ENCODE results near the gene RHNO1.

GRCh38 chr12:2893007-2893406, 16.0 kb downstream of the RHNO1 start:
- TF ChIP-seq ATF2 (IDR thresholded peaks at IDR 0.05; ENCODE audit: low read length) = no peak
- no peak for TF ChIP-seq BACH1 (IDR thresholded peaks at IDR 0.05; ENCODE audit: low read length)
- TF ChIP-seq SP2 (IDR thresholded peaks at IDR 0.05; ENCODE audit: low read length) = no peak
- no peak for TF ChIP-seq POLR2AphosphoS5 (IDR thresholded peaks at IDR 0.05; ENCODE audit: low read depth, low read length)
- no peak for TF ChIP-seq MAX (IDR thresholded peaks at IDR 0.05)
- no peak for TF ChIP-seq KDM5A (IDR thresholded peaks at IDR 0.05; ENCODE audit: low read length)
- no peak for TF ChIP-seq POLR2A (IDR thresholded peaks at IDR 0.05; ENCODE audit: control extremely low read depth in 1 of 2, low read depth in 2 of 2, low read length in 2 of 2)
- TF ChIP-seq CTCF (IDR thresholded peaks at IDR 0.05; ENCODE audit: control extremely low read depth in 1 of 3, insufficient read depth in 1 of 3, low read depth in 1 of 3, low read length in 3 of 3) = no peak
- no peak for TF ChIP-seq SIN3A (conservative IDR thresholded peaks at IDR 0.05 in 1 of 2, IDR thresholded peaks at IDR 0.05 in 1 of 2; ENCODE audit: low read depth in 1 of 2, low read length in 2 of 2)
- TF ChIP-seq CHD1 (IDR thresholded peaks at IDR 0.05; ENCODE audit: low read depth, low read length) = no peak
- TF ChIP-seq CREB1 (IDR thresholded peaks at IDR 0.05) = no peak
- TF ChIP-seq CHD7 (IDR thresholded peaks at IDR 0.05; ENCODE audit: insufficient replicate concordance, low read length) = no peak
- TF ChIP-seq GTF2F1 (IDR thresholded peaks at IDR 0.05; ENCODE audit: borderline replicate concordance, low read depth, low read length) = no peak
